Measurements from ENCODE around the gene MCTP2.

Gene MCTP2

DNA sequence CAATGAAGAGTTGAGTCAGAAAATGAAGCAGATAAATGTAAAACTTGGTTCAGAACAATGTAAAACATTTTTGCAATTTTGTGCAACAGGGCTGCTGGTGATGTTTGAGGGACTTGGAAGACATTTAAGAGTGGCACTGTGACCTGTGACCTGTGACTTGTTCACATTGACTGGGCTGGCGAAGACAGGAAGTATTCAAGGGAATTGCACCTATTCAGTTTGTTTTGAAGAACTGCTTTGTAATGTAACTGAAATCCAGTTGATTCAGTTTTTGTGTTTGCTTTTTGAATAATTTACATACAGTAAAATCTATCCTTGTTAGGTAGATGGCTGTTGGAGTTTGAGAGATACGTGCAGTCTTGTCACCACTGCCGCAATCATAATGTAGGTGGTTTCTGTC lies 35.4 kb downstream of the MCTP2 start:
- no peak for DNase-seq

DNA sequence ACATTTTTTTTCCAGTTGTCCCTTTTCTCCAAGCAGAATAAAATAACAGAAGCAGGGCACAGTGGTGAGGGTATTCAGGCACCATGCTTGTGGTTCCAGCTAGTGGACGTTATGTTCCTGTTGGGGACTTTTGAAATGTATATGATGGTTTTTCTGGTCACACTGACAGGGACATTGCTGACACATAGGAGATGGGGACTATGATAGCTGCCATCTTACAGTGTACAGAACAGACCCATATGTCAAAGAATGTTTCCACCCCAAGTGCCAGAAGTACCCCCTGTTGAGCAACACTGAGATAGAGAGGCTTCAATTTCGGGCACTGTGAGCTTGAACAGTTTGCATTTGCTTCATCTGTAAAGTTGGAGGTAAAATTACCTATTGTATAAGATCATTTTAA lies 38.6 kb downstream of the MCTP2 start:
- DNase-seq: no peak

DNA sequence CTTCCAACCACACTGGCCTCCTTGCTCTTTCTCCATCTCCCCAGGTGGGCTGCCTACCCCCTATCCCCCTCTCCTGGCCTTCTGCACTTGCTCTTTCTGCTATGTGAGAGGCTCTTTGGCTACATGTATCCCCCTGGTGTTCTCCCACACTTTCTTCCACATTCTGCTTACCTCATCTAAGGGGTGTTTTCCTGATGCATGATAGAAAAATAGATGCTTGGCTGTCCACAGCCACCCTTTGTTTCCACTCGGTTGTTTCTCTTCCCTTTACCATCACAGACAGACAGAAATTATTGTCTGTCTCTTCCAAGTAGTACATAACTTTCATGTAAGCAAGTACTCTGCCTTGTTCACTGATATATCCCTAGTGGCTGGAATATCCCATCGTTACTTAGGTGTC lies 39.2 kb downstream of the MCTP2 start:
- no peak for DNase-seq

DNA sequence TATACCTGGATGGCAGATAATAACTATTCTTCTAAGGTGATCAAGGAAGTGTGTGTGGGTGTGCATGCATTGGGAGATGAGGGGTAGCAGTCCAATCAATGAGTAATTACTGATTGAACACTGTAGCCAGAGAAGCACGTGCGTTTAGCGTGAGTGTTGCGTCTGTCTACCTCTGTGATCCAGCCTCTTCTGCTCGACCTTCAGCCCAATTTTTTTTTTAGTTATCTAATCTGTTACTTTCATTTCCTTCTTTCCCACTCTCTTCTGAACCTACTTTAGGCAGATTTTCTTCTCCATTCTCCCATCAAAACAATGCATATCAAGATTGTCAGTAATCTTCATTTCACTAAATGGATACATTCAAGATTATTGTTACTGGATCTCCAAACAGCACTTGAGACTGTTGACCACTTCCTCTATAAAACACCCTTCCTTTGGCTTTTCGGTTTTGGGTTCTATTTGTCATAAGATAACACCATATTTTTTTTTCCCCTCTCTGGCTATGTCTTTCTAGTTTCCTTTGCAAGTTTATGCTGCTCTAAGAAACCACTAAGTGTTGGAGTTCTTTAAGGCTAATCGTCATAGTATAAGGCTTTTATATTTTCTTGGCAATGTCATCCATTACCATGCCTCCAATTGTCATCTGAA lies 41.0 kb downstream of the MCTP2 start:
- peak; percentile 71 for DNase-seq

DNA sequence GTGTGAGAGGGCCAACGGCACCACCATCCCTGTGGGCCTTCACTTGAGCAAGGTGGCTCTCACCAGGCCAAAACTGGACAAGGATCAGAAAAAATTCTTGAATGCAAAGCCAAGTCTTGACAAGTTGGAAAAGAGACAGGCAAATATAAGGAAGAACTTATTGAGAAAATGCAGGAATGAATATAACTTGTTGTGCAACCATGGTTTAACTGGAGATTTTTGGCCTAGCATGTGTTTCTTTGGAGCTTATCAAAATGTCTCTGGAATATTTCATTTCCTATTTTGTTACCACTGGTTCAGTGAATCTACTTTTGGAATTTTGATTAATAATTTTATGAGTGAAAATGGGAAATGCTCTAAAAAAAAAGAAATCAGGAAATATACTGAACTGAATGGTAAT lies 42.5 kb downstream of the MCTP2 start:
- no peak for DNase-seq

DNA sequence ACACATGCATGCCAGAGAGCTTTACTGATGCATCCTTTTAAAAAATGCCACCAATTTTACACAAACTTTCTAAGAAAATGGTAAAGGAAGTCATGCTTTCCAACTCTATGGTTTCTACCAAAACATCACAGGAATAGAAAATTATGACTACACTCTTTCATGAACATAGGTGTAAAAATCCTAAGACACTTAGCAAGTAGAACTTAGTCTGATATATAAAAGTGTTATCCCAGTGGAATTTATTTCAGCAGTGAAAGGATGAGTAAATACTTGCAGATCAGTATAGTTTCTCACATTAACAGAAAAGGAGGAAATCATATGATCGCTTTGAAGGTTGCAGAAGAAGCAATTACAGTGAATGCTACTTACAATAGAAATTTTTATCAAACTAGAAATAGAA lies 43.4 kb downstream of the MCTP2 start:
- DNase-seq: no peak

DNA sequence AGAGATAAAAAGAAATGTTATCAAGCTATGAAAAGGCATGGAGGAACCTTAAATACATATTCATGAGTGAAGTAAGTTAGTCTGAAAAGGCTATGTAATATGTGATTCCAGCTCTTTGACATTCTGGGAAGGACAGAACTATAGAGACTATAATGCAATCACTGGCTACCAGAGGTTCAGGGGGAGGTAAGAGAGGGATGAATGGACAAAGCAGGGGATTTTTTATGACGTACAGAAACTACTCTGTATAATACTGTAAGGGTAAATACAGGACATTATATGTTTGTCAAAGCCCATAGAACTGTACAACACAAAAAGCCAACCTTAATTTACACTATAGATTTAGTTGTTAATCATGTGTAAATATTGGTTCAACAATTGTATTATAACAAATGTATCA lies 46.1 kb downstream of the MCTP2 start:
- no peak for DNase-seq

DNA sequence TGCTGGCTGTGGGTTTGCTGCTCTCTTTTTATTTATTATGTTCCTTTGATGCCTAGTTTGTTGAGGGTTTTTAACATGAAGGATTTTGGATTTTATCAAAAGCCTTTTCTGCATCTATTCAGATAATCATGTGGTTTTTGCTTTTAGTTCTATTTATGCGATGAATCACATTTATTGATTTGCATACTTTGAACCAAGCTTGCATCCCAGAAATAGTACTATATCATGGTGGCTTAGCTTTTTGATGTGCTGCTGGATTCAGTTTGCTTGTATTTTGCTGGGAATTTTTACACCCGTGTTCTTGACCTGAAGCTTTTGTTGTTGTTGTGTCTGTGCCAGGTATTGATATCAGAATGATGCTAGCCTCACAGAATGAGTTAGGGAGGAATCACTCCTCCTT lies 48.4 kb downstream of the MCTP2 start:
- no peak for DNase-seq

DNA sequence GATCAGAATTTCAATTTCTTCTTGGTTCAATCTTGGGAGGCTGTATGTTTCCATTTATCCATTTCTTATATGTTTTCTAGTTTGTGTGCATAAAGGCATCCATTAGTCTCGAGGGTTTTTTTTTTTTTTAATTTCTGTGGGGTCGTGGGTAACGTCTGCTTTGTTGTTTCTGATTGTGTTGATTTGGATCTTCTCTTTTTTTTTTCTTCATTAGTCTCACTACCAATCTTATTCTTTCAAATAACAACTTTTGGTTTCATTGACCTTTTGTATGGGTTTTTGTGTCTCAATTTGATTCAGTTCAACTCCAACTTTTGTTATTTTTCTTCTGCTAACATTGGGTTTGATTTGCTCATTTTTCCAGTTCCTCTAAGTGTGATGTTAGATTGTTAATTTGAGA lies 48.9 kb downstream of the MCTP2 start:
- DNase-seq: no peak

DNA sequence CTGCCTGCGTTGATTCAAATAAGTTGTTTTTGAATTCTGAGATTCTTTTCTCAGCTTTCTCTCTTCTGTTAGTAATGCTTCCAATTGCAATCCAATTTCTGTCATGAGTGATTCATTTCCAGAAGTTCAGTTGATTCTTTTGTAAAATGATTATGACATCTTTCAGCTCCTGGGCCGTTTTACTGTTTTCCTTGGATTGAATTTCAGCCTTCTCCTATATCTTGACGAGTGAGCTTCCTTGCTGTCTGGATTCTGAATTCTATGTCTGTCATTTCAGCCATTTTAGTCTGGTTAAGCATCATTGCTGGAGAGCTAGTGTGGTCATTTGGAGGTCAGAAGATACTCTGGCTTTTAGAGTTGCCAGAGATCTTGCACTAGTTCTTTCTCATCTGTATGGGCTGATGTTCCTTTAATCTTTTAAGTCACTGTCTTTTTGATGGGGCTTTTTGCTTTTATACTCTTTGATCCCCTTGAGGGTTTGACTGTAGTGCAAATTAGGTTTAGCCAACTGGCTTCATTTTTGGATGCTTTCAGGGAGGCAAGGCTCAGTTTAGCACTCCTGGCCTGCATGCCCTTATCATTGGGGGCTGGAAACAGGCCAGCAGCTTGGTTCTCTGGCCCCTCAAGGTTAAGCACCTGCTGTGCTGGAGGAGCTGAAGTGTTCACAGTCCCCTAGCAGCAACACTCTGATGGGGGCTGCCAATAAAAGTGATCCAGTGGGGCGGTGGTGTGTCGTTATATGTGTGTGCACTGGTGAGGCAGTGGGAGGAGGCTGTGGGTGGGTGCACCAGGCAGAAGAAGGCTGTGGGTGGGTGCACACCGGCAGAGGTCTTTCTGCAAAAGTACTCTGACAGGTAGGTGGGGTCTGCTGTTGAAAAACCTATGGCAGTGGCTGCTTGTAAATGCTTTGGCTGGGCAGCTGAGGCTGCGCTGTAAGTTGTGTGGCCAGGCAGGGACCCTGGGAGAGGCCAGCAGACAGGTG lies 51.2 kb downstream of the MCTP2 start:
- DNase-seq: no peak

DNA sequence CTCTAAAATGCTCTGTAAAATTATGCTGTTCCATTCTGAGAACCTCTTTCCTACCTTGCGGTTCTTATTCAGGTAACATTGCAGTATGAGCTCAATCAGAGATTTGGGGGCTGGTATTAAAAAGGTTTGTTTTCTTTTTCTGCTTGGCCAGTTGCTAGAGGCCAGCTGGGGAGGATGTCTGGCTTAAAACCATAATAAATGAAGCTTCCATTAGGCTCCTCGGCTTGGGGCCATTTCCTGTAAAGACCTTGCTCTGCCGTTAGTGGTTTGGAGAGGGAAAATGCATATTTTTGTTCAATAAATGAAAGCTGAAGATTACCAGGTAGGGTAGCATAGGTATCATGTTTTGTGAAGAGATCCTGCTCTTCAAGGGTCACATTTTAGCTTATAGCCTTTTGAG lies 55.2 kb downstream of the MCTP2 start:
- peak; percentile 58 for DNase-seq

DNA sequence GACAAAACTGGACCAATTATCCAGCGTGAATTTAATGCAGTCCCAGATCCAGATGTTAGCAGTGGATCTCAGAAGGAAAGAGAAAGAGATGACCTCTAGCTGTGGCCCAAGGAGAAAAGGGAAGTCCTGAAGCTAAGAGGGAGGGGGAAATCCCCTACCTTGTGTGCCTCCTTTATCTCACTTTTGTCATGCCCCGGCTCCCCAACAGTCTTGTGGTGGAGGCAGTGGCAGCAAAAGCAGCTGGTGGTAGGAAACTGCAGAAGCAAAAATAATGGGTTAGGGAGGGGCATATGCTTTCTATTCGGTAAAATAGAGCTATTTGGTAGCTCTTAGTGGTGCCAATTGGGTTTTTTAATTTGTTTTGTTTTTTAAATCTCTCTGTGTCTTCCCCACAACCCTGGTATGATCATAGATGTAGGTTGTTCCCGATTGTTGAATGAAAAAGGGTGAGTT lies 56.5 kb downstream of the MCTP2 start:
- DNase-seq: peak; percentile 94

DNA sequence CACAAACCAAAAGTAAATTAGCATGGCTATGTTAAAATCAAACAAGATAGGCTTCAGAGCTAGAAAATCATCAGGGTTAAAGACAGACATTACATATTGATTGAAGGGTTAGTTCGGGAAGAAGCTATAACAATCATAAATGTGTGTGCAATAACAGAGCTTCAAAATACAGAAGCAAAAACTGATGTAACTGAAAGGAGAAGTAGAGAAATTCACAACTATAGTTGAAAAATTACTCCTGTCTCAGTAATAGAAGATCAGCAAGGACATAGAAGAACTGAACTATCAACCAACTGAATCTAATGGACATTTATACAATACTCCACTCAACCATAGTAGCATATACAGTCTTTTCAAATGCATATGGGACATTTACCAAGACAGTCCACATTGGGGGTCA lies 59.4 kb downstream of the MCTP2 start:
- DNase-seq: peak; percentile 46

DNA sequence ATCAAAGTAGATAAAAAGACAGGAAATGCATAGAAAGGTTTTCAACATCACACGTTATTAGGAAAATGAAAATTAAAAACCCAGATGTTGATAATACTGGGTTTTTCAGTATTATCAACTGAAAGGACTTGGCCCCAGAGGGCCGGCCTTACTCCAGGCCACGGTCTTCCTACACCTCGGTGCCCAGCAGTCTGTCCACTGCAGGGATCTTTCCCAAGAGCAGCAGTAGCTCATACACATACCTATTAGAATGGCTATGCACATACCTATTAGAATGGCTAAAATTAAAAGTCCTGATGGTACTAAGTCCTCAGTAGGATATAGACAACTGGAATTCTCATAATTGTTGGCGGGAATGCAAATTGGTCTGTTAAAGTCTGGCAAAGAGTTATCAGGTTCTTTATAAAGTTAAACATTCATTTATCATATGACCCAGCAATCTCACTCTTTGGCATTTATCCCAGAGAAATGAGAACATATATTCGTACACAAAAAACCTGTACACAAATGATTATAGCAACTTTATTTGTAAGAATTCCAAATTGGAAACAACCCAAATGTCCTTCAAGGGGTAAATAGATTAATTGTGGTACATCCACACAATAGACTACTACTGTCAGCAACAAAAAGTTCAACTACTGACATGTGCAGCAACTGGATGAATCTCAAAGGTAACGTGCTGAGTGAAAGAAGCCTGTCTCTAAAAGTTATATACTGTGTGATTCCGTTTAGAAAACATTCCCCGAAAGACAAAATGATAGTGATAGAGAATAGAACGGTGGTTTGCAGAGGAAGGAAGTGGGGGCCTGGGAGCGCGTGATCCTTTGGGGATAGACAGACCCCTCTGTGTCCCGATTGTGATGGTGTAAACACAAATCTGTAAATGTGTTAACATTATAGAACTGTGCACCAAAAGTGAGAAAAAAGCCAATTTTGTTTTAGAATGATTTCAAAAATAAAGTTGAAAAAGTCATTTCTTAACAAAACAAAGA lies 62.3 kb downstream of the MCTP2 start:
- peak; percentile 49 for DNase-seq

DNA sequence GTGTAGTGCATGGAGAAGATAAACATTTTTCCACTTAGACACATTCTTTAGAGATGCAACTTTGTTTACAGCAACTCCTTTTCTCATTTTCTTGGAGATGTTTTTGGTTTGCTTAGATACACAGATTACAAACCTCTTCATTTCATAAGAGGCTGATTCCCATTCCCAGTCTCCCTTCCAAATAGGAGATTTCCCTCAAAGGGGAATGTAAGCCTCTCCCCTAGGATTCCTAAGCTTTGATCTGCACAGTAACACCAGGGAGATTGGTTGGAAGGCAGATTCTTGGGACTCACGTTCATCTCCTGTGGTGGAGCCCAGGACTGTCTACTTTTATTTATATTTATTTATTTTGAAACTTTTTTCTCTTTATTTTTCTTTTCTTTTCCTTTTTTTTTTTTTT lies 63.2 kb downstream of the MCTP2 start:
- DNase-seq: no peak

DNA sequence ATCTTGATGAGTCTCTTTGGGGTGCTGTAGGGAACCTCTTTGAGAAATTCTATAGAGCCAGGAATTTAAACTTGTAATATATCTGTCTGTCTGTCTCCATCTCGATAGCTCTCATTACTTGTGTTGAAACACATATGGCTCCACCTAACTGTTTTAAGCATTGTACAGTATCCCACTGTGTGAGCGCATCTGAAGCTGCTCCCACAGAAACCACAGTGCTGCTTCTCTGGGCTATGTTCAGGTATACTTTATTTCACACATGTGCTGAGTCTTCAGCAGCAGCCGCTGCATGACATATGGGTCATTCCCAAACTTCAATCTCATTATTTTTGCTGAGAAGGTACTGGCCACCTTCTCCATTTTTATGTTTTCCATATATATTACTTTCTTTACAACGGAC lies 63.9 kb downstream of the MCTP2 start:
- no peak for DNase-seq

DNA sequence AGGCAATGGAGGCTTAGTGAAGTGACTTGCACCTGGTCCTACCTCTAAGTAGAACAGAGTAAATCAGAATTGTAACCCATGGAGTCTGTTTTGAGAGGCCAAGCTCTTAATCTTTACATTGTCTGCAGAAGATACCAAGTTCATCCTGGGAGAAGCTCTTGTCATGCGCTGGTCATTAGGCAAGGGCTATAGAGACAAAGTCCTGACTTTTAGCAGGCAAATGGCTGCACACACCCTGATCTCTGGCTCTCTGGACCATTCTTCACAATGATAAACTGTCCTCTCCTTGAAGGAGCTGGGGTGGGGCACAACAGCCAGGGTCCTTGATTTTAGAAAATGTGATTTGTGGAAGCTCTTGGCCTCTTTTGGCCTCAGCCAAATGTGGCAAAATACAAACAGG lies 65.4 kb downstream of the MCTP2 start:
- no peak for DNase-seq

DNA sequence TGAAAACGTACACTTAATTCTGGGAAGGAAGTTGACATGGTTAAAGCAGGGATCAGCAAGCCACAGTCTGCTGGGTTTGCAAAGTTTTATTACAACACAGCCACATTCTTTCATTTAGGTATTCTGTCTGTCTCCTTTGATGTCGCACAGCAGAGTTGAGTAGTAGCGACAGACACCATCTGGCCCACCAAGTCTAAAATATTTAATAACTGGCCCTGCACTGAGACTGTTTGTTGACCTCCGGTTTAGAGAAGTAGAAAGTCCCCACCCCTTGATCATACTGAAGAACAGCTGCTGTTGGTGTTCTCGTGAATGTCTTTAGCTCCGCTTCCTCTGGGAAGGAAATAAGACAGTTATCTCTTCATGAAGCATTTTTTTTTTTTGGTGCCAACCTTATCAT lies 66.2 kb downstream of the MCTP2 start:
- DNase-seq: peak; percentile 87

DNA sequence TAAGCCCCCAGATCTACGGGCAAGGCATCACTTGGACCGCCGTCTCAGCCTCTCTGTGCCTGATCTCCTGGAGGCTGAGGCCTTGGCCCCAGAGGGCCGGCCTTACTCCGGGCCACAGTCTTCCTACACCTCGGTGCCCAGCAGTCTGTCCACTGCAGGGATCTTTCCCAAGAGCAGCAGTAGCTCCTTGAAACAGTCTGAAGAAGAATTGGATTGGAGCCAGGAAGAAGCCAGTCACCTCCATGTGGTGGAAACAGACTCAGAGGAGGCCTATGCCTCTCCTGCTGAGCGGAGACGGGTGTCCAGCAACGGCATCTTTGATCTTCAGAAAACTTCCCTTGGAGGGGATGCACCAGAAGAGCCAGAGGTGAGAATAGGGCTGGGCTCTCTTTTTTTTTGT lies 67.0 kb downstream of the MCTP2 start:
- DNase-seq: no peak

DNA sequence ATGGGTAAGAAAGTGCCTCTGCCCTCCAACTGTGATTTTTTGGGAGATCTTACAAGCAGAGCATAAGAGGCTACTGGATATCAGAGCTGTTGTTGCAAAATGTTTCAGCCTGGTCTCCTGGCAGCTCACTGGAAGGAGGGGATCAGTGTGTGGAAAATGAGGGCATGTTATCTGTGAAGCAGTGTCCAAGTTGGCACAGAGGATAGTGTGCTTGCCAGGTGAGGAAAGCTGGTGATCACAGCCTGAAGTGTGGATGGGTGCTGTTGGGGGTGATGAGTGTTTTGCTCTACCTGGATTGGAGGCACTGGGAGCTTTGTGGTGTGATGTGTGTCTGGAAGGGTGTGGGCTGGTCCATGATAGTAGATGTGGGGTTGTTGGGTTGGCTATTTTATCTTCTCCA lies 69.3 kb downstream of the MCTP2 start:
- no peak for DNase-seq

DNA sequence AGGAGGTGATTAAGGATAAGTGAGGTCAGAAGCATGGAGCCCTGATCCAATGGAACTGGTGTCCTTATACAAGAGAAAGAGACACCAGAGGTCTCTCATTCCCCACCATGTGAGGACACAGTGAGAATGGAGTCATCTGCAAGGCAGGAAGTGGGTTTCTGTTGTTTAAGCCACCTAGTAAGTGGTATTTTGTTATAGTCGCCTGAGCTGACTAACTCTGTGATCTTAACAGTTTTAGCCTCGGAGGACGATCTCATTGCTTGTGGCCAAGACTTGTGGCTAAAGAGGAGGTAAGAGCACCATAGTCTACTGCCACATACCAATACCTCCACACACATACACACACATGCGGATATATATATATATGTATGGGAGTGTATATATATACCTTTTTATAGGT lies 73.8 kb downstream of the MCTP2 start:
- peak; percentile 33 for DNase-seq

DNA sequence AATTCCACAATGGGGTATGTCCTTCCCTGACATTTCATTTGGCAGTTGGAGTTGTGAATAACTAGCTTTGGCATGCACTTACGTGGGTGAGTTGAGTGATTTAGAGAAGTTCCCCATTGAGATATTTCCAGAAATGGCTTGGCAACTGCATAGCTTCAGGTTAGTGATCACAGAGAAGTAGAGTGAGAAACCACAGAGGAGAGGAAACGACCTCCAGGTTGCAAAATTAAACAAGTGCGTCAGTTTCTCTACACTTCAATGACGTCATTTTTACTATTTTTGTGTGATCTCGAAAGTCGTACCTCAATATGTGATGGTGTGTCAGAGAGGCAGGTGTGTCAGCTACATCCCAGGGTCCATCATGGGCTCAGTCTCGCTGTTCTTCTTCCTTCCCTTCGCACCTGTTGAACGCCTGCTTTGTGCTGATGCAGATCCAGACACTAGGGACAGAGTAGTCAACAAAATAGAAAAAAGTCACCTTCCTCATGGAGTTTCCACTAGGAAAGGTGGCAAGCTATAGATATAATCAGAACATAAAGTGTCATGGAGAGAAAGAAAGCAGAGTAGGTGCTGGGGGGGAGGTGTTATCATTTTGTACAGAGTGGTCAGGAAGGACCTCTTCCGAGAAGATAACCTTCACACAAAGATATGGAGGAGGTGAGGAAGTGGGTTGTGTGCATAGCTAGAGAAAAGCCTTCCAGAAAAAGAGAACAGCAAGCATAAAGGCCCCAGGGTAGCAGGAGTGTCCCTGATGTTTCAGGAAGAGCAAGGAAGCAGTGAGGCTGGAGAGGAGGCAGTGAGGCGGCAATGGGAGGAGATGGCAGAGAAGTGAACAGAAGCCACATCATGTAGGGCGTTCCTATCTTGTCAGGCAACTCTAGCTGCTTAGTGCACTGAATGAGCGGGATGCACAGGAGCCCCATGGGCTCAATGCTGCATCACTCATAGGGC lies 75.6 kb downstream of the MCTP2 start:
- peak; percentile 66 for DNase-seq
